CD4-positive, alpha-beta T cell treated with Interleukin-1 beta for 1 hour (primary cell): ENCODE results near the gene PDHX.
"Not testable (repeated sequence)": the region's sequence is repeated elsewhere in the genome, so short reads cannot be mapped to it uniquely, and the experiment has no call there.

Source experiments
- DNase-seq, 2 donors: peaks; one replicate each; pipeline ENCODE4 v3.0.0-alpha.2; 2020 to 2022

PDHX gene

GRCh38 chr11:35021589-35021988 is 105.2 kb downstream of the PDHX start:
- DNase-seq: no peak

GRCh38 chr11:35023940-35024339 is 107.5 kb downstream of the PDHX start:
- not testable (repeated sequence) for DNase-seq

- not testable (repeated sequence) for DNase-seq
Observed at GRCh38 chr11:35028007-35028406, 111.6 kb downstream of the PDHX start.

GRCh38 chr11:35029979-35030682 is 113.7 kb downstream of the PDHX start:
- DNase-seq: peak in 1 of 2 donors; percentile 71

- peak in 1 of 2 donors; percentile 78 for DNase-seq
Observed at GRCh38 chr11:35030716-35031213, 114.3 kb downstream of the PDHX start.

- no peak for DNase-seq
Observed at GRCh38 chr11:35031346-35031745, 114.9 kb downstream of the PDHX start.

GRCh38 chr11:35031867-35032266 is 115.4 kb downstream of the PDHX start:
- DNase-seq: no peak

- no peak for DNase-seq
Observed at GRCh38 chr11:35033011-35033410, 116.6 kb downstream of the PDHX start.

GRCh38 chr11:35034401-35034800 is 118.0 kb downstream of the PDHX start:
- DNase-seq: no peak

GRCh38 chr11:35035894-35036408 is 119.5 kb downstream of the PDHX start:
- DNase-seq: peak in 1 of 2 donors; percentile 33

GRCh38 chr11:35036639-35037038 is 120.2 kb downstream of the PDHX start:
- DNase-seq: no peak

- DNase-seq: no peak
Observed at GRCh38 chr11:35038211-35038928, 122.0 kb downstream of the PDHX start.

- no peak for DNase-seq
Observed at GRCh38 chr11:35039076-35039475, 122.7 kb downstream of the PDHX start.

- peak; percentile 76 to 84 for DNase-seq
Observed at GRCh38 chr11:35040221-35040942, 124.0 kb downstream of the PDHX start.

- DNase-seq: no peak
Observed at GRCh38 chr11:35041070-35041554, 124.7 kb downstream of the PDHX start.

- no peak for DNase-seq
Observed at GRCh38 chr11:35042224-35042623, 125.8 kb downstream of the PDHX start.

- no peak for DNase-seq
Observed at GRCh38 chr11:35042913-35043312, 126.5 kb downstream of the PDHX start.

- peak in 1 of 2 donors; percentile 43 for DNase-seq
Observed at GRCh38 chr11:35043936-35044335, 127.5 kb downstream of the PDHX start.

GRCh38 chr11:35045236-35045820 is 128.9 kb downstream of the PDHX start:
- DNase-seq: peak; percentile 93 to 94
